ENCODE data around the gene RBFOX1. TPM values are rescaled to one million over a fixed set of nuclear protein-coding genes. Genes with fewer than 3 reads are reported as not detected.

RBFOX1 gene
- total RNA-seq (2014; rRNA removed; shearing (Covaris generic); ENCODE audit: low replicate concordance): not detected in 2 replicates

DNA sequence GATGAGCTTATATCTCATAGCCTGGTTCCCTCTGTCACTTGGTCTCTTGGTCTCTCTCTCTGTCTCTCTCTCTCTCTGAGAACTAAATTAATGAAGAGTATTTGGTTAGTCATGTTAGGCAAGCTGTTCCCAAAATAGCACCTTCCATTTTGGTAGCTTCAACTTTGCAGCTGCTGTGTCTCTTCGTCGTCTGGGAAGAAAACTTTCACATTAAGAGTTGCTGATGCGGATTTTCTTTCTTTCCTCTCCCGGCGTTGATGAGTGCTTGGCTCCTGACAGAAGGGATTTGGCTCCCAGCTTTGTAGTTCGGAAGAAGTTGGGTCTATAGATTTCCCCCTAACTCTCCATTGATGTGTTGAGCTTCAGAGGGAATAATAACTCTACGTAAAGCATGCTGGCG is at the start of gene RBFOX1:
Gene RBFOX1 (plus strand): TSS at position 235 of the 400 bp plus-strand sequence.
- no peaks in the 10 kb centered on the region for H3K36me3 ChIP-seq
- no peak for DNase-seq
- no peak within 1 kb of the TSS for H3K4me3 ChIP-seq
- peaks cover 10% of the 10 kb centered on the region for H3K27me3 ChIP-seq
- H3K9me3 ChIP-seq: no peaks in the 10 kb centered on the region

DNA sequence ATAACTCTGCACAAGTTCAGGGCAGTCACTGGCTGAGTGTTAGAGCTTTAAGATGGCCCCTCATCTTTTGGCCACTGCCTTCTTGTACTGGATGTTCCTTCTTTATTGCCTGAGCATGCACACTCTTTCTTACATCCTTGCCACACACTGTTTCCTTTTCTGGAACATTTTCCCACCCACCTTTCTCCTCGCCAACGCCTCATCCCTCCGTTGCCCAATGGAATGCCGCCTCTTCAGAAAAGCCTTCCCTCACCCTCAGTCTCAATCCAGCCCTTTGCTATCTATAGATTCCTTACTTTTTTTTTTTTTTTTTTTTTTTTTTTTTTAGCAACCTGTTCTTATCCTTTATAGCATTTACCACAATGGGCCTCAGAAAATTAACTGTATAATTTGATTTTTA is 47.9 kb upstream of the RBFOX1 start:
- Histone ChIP-seq H3K4me3 (no peak overlapping the region), H3K9me3 (no peaks in the 10 kb centered on the region), H3K27me3 (no peaks in the 10 kb centered on the region), H3K36me3 (no peaks in the 10 kb centered on the region)
- DNase-seq: no peak

DNA sequence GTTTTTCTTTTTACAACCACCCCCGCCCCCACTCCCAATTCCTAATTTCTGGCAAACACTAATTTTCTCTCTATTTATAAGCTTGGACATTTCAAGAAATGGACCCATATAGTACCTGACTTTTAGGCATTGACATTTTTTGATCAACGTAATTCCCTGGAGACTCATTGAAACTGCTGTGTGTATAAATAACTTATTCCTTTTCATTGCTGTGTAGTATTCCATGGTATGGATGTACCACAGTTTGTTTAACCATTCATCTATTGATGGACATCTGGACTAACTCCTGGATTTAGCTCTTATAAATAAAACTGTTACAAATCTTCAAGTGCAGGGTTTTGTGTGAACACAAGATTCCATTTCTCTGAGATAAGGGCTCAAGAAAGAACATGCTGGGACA is 47.1 kb upstream of the RBFOX1 start:
- no peaks in the 10 kb centered on the region for H3K9me3 ChIP-seq
- no peaks in the 10 kb centered on the region for H3K27me3 ChIP-seq
- no peaks in the 10 kb centered on the region for H3K36me3 ChIP-seq
- DNase-seq: no peak
- H3K4me3 ChIP-seq: no peak overlapping the region

DNA sequence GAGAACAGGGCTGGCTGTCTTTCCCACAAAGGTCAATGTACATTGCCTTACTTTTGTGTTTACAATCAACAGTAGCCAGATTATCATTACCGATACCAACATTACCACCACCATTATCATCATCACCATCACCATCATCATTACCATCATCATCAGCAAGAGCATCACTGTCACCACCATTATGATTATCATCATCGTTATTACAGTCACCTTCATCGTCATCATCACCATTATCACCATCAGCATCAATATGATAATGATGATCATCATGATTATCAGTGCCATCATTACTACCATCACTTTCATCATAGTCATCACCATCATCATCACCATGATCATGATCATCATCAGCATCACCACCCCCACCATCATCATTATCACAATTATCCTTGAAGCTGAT is 43.3 kb upstream of the RBFOX1 start:
- H3K27me3 ChIP-seq: no peaks in the 10 kb centered on the region
- no peaks in the 10 kb centered on the region for H3K36me3 ChIP-seq
- no peak overlapping the region for H3K4me3 ChIP-seq
- no peaks in the 10 kb centered on the region for H3K9me3 ChIP-seq
- DNase-seq: no peak

DNA sequence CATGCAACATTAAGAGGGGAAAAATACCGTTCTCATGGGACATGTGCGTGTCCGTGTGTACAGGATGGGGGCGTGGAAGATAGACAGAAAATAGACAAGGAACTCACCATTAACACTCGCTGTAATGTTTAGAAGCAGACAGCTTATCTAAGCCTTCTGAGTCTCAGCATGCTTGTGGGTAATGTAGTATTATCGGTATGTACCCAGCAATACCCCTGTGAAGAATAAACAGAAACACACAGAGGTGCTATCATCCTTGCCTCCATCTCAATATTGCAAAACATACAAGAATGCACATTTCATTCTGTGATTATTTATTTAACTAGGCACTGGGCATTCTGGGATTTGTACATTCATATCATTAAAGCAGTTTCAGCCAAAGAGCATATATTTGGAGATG is 42.0 kb upstream of the RBFOX1 start:
- Histone ChIP-seq H3K36me3 (no peaks in the 10 kb centered on the region), H3K27me3 (no peaks in the 10 kb centered on the region), H3K4me3 (no peak overlapping the region), H3K9me3 (no peaks in the 10 kb centered on the region)
- no peak for DNase-seq

DNA sequence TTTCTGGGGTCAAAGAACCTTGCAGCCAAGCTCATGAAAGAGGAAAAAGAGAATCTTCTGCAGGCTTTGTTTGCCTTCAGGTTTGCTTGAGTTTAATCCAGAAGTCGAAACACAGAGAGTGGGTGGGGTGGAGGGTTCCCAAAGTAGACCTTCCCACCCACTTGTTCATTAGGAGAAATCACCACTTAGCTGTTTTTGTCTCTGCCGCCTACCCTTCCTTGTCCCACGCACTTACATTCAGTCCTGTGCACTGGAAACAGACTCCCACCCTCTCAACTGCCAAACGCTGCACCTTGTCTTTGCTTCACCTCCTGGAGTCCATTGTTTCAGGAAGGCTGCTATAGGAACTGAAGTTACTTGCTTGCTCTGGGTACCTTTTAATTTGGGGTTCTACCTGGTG is 38.6 kb upstream of the RBFOX1 start:
- no peak overlapping the region for H3K4me3 ChIP-seq
- no peaks in the 10 kb centered on the region for H3K27me3 ChIP-seq
- no peak for DNase-seq
- H3K9me3 ChIP-seq: no peaks in the 10 kb centered on the region
- H3K36me3 ChIP-seq: no peaks in the 10 kb centered on the region

DNA sequence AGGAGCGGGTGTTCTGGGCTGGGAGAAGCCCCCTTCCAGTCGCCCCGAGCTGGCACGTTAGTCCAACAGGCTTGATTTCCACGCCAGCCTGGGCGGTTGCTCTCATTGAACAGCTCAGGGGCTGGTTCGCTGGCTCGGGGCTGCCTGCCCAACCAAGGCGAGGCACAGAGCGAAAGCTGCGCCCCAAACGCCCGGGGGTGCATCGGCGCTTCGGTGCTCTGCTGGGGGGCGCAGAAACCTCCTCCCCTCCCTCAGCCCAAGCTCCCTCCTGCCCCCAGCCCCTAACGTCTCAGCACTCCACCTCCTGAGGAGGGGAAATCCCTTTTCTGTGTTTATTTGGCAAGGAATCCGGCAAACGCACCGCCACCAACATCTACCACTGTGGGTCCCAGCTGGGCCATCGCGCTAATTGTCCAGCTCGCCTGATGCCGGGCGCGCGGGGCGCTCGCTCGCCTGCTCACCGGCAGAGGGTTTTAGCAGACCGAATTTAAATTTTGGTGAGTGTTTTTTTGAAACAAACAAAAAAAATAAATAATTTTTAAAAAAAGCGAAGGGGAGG is 29.5 kb upstream of the RBFOX1 start:
- no peak for DNase-seq
- no peaks in the 10 kb centered on the region for H3K36me3 ChIP-seq
- H3K27me3 ChIP-seq: peaks cover 23% of the 10 kb centered on the region
- no peak overlapping the region for H3K4me3 ChIP-seq
- H3K9me3 ChIP-seq: no peaks in the 10 kb centered on the region

DNA sequence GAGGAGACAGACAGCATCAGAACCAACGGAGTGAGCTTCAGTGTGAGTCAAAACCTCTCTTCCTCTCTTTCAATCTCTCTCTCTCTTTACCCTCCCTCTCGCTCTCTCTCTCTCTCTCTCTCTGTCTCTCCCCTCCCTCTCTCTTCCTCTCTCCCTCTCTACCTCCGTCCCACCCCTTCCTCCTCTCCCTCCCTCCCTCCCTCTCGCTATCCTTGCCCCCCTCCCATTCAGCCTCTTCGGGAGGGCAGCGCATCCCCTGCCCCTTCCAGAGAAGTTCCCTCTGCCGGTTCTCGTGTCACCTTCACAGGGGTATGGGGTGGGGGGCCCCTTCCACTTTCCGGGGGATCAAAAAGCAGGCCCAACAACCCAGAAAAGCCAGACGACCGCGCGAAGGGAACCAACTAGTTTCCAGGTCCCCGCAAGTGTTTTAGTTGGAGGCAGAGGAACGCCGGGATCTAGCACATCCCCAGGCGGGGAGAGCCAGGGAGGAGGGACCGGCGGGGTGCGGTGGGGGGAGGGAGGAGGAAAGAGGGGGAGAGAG is 28.9 kb upstream of the RBFOX1 start:
- Histone ChIP-seq H3K27me3 (peaks cover 23% of the 10 kb centered on the region), H3K9me3 (no peaks in the 10 kb centered on the region), H3K36me3 (no peaks in the 10 kb centered on the region), H3K4me3 (no peak overlapping the region)
- DNase-seq: no peak

DNA sequence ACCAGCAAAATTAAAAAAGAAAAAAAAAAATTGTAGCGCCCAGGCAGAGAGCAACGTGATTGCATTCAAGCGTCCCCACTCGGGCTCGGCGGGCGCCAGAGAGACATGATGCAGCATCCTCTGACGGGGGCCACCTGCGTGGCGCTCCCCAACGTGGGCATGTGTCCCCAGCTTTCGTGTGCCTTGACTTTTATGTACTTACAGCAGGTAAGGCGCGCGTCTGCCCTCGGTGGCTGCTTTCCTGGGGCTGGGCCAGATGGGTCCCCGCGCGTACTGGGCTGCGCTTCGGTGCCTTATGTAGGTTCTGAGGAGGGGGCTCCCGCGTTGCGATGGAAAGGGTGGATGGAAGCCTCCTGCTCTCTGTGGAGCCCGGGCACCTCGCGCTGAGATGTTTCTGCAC is 28.4 kb upstream of the RBFOX1 start:
- Histone ChIP-seq H3K27me3 (peaks cover 27% of the 10 kb centered on the region), H3K9me3 (no peaks in the 10 kb centered on the region), H3K36me3 (no peaks in the 10 kb centered on the region), H3K4me3 (no peak overlapping the region)
- no peak for DNase-seq

DNA sequence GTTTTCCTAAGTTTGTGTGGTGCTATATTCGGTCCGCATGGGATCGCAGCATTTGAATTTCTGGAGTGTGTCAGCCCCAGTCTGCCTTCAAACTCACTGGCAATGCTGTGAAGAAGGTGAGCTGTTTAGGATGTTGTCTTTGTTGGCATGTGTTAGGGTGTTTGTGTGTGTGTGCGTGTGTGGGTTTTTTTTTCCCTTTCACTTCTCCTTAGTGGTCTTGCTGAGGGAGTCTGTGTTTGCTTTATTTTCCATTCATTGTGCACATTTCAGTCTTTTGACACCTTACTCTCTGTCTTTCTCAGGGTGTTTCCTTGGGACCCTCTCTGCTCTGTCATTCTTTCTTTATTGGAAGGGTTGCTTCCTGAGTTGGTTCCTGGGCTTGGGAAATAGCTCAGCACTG is 27.7 kb upstream of the RBFOX1 start:
- H3K27me3 ChIP-seq: peaks cover 31% of the 10 kb centered on the region
- no peak overlapping the region for H3K4me3 ChIP-seq
- no peak for DNase-seq
- H3K36me3 ChIP-seq: no peaks in the 10 kb centered on the region
- H3K9me3 ChIP-seq: no peaks in the 10 kb centered on the region

DNA sequence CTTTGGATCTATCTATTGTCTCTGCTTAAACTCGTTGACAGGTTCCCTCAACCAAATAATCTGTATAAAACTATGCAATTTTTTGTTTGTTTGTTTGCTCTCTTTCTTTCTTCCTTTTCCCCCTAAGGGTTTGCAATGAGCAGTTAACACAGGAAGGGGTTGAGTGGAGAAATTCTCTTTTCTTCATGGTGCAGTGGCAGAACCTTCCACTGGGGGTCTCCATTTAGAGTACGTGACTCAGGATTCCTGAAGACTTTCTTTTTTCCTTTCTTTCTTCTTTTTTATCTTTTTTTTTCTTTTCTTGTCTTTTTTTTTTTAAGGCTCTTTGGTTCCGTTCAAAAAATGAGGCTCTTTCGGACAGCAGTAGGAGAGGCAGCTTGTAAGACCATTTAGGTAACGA is 19.5 kb upstream of the RBFOX1 start:
- Histone ChIP-seq H3K27me3 (peaks cover 28% of the 10 kb centered on the region), H3K9me3 (no peaks in the 10 kb centered on the region), H3K4me3 (no peak overlapping the region), H3K36me3 (no peaks in the 10 kb centered on the region)
- DNase-seq: no peak

DNA sequence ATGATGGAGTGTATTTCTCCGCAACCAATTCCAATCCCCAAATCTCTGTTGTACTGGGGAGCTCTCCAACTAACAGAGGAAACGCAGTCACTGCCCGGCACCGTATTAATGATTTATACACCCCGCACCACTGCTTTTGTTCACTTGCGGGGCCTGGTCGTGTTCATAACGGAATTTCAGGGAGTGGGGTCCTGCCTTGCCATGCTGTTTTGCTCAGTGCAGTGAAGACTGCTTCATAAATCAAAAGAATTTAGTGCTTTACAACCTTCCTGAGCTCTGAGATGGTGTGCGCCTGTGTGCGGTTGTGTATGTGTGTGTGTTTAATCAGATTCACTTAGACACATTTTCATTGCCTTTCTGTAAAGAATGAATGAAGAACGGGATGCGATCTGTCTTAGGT is 18.5 kb upstream of the RBFOX1 start:
- H3K27me3 ChIP-seq: peaks cover 25% of the 10 kb centered on the region
- H3K4me3 ChIP-seq: no peak overlapping the region
- no peaks in the 10 kb centered on the region for H3K9me3 ChIP-seq
- H3K36me3 ChIP-seq: no peaks in the 10 kb centered on the region
- DNase-seq: no peak

DNA sequence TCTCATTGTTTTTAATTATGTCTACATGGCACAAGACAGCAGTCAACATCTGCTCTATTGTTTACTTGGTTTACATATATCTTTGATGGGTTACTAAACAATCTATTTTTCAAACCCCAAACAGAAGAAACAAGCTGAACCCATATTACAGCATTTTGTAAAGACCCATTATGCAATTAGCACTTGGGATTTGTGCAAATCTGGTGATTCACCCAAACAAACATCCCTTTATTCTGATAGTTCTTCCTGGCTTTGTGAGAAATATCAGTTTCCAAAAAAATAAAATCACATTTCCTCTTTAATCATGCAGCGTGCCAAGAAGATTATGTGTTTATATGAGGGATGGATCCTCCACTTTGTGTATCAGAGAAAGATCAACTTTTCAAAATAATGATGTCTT is 16.8 kb upstream of the RBFOX1 start:
- H3K9me3 ChIP-seq: no peaks in the 10 kb centered on the region
- no peak overlapping the region for H3K4me3 ChIP-seq
- no peak for DNase-seq

DNA sequence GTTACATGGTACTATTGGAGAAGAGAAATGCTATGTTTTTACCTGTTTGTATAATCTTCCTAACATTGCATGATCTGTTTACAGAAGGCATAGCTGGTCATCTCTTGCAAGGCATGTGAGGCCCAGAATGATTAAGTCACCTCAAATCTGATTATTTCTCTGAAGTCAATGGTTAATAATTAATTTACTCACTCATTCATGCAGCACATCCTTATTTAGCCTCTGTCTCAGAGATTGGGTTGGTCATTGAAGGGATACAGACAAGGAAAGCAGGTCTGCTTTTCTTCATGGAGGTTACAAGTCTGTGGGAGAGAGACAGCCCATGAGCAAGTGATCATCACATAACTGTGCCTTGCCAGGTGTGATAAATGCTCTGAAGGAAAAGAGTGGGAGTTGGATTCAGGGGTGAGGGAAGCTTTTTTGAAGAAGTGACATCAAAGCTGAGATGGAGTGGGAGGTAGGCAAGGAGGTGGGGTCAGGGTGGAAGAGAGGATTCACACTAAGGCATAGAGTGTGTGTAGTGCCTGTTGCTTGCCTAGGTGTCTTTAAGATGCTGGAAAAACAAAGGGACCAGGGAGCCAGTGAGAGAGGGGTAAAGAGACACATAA is 16.3 kb upstream of the RBFOX1 start:
- Histone ChIP-seq H3K4me3 (no peak overlapping the region), H3K9me3 (no peaks in the 10 kb centered on the region), H3K27me3 (peaks cover 14% of the 10 kb centered on the region; the same call in 1 of the 2 replicates), H3K36me3 (no peaks in the 10 kb centered on the region)
- DNase-seq: no peak

More for the DNA sequence above, 16.8 kb upstream of the RBFOX1 start:
- peaks cover 14% of the 10 kb centered on the region; the same call in 1 of the 2 replicates for H3K27me3 ChIP-seq
- H3K36me3 ChIP-seq: no peaks in the 10 kb centered on the region

DNA sequence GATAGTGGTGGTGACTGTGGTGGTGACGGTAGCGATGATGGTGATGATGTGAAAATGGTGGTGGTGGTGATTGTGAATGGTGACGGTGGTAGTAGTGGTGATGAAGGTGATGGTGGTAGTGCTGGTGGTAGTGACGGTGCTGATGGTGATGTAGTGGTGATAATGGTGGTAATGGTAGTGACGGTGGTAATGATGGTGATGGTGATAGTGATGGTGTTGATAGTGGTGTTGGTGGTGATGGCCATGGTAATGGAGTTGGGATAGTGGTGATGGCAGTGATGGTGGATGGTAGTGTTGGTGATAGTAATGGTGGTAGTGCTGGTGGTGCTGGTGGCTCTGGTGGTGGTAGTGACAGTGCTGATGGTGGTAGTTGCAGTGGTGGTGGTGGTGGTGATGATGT is 14.7 kb upstream of the RBFOX1 start:
- no peak overlapping the region for H3K4me3 ChIP-seq
- H3K36me3 ChIP-seq: no peaks in the 10 kb centered on the region
- H3K27me3 ChIP-seq: peaks cover 14% of the 10 kb centered on the region; the same call in 1 of the 2 replicates
- DNase-seq: no peak
- no peaks in the 10 kb centered on the region for H3K9me3 ChIP-seq

DNA sequence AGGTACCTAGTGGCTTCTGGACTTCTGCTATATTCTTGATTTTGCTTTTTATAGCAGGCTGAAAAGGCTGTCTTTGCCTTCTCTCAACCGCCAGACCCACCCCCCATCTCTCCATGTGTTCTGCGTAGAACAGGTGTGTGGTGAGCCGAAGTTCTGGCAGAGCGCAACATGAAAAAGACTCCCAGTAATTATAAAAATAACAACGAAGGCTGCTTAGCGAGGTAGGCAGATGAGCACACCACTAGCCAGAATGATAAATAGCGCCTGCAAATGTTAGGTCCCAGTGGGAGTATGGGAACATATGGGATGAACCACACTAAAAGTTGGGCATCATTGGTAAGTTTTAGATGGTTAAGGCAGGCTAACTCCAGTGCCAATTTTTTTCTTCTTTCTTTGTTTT is 14.0 kb upstream of the RBFOX1 start:
- H3K4me3 ChIP-seq: no peak overlapping the region
- H3K27me3 ChIP-seq: peaks cover 14% of the 10 kb centered on the region; the same call in 1 of the 2 replicates
- DNase-seq: no peak
- no peaks in the 10 kb centered on the region for H3K36me3 ChIP-seq
- H3K9me3 ChIP-seq: no peaks in the 10 kb centered on the region

DNA sequence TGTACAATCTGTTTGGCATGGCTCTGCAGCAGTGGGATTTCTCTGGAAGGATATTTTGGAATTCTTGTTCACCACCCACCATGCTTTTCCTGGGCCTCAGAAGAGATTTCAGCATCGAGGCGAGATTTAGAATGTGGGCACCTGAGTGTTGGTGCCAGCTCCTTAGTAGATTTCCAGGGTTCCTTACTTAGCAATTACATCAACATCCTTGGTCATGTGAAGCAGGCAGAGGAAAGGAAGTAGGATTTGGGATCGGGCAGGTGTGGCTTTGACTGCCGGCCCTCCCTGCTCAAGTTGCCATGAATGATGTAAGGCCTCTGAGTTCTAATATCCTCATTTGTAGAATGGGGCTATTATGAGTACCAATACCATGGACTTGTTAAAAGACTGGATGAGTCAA is 13.1 kb upstream of the RBFOX1 start:
- no peaks in the 10 kb centered on the region for H3K36me3 ChIP-seq
- no peak for DNase-seq
- H3K27me3 ChIP-seq: peaks cover 6% of the 10 kb centered on the region; the same call in 1 of the 2 replicates
- H3K4me3 ChIP-seq: no peak overlapping the region
- H3K9me3 ChIP-seq: no peaks in the 10 kb centered on the region

DNA sequence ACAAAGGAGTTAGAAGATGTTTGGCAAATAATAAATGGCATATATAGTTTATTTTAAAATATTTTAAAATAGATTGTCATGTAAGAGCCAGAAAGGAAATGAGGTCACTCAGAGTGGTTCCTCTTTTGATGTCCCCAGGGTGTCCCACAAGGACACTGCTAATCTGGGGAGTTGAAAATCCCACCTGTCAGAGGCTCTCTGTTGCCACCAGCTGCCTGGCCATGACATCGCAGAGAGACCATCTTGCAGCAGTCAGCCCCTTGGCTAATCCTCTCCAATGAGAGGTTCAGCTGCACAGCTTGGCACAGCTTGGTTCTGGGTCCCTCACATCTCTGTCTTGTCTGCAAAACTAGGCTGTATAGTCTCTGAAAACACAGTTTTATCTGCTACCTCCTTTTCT is 11.0 kb upstream of the RBFOX1 start:
- H3K27me3 ChIP-seq: no peaks in the 10 kb centered on the region
- H3K36me3 ChIP-seq: no peaks in the 10 kb centered on the region
- DNase-seq: no peak
- H3K4me3 ChIP-seq: no peak overlapping the region
- H3K9me3 ChIP-seq: no peaks in the 10 kb centered on the region
